Endometrium (tissue), 2 donors: Measurements from ENCODE around the gene CHST11.

ENCODE experiments used
- FAIRE-seq: peaks from 2 replicates; lab custom pipeline; 2012; peaks lifted over from hg19 to GRCh38; lab: Jason Lieb, UNC
- donor health status: control.
- donor health status: control.

Gene CHST11

DNA sequence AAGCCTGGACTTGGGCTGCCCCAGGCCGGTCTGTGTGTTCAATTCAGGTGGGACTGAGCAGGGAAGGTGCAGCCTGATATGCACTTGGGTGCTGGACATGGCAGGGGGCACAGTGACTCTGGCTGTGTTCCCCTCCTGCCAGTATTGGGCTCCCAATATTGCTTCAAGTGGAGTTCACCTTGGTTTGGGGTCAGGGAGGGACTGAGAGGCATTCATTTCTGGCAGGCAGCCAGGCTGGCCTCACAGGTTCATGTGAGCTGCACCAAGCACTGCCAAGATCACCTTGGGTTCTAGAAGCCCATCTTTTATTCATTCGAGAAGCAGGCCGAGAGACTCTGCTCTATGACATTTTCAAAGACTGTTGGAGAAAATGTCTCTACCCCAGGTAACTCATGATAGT lies 245.0 kb downstream of the CHST11 start:
- no peak for FAIRE-seq

GRCh38 chr12:104702565-104703139 lies 245.9 kb downstream of the CHST11 start:
- no peak for FAIRE-seq

- FAIRE-seq: no peak
These were observed 246.6 kb downstream of the CHST11 start for GRCh38 chr12:104703372-104703771.

GRCh38 chr12:104704224-104704779 lies 247.6 kb downstream of the CHST11 start:
- no peak for FAIRE-seq

- FAIRE-seq: no peak
These were observed 250.4 kb downstream of the CHST11 start for GRCh38 chr12:104707194-104707593.

DNA sequence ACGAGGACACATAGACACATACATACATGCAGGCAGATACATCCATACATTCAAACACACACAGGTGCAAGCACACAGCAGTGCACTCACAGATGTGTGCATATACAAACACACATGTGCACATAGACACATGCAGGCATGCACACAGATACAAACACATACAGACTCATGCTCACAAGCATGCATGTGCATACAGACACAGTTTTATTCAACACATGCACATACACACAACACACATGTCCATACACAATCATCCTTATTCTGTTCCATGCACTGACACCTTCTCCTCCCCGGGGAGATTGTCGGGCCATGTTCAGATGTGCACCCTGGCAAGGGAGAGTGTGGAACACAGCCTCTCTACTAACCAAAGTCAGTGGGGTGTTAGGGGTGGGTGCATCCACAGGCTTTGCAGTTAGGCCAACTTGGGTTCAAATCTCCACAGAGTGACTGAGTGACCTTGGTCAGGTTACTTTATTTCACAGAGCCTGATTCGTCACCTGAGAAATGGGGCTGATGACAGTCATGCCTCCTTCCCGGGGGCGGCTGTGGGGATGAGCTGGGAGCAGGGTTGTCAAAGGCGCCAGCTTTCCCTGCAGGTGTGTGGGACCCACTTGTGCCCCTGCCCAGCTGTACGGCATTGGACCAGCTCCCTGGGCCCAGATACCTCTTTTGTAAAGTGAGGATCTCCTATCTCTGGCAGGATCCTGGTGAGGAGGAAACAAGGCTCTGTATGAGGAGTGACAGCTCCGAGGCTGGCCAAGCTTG lies 251.2 kb downstream of the CHST11 start:
- no peak for FAIRE-seq

DNA sequence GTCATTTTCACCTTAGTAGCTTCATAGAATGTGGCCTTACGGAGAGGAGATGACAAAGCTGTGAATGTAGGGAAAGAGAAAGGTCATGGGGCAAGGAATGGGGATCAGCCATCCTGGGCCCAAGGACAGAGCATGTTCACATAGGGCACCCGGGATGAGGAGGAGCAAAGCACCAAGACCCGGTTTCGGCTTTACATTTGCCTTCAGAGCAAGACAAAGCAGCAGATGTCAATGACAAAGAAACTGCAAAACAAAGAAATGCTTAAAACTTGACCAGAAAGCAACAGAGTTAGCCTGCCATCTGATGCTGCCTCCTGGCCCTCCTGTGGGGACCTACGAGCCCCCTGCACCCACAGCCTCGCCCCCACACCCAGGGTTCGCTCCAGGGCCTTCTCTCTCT lies 252.1 kb downstream of the CHST11 start:
- FAIRE-seq: no peak

- FAIRE-seq: no peak
These were observed 253.1 kb downstream of the CHST11 start for GRCh38 chr12:104709692-104710435.

DNA sequence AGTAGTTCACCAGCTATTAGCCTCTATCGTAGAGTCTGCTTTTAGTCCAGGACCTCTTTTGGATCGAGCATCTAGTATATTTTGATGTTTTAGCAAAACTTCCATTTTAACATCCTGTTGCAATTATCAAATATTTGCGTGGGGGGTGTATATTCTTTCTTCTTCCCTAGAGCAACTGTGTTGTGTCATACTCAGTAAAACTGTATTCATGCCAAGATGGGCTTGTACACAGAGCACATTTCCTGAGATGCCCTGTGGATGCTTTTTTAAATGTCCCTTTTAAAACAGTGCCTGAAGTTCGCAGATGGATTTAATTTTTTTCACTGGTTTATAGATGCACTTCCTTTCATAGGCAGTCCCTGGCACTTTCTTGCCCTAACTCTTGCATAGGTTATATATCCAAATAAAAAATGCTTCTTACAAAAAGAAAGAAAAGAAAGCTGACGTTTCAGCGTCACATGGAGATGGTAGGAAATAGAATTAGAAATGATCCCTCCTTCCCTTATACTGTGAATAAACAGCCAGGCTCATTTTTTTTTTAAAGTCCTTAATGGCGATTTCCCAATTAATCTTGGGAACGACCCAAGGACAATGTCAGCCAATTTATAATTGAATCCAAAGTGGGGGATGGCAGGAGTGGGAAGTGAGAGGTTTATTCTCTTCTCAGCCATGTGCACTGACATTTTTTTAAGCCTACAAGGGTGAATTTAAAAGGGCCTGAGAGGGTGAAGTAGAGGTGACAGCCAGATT lies 254.4 kb downstream of the CHST11 start:
- peak; percentile 94 for FAIRE-seq

GRCh38 chr12:104712477-104712876 lies 255.7 kb downstream of the CHST11 start:
- FAIRE-seq: no peak

GRCh38 chr12:104712968-104713367 lies 256.2 kb downstream of the CHST11 start:
- no peak for FAIRE-seq

- no peak for FAIRE-seq
These were observed 256.7 kb downstream of the CHST11 start for GRCh38 chr12:104713444-104713843.

- FAIRE-seq: no peak
These were observed 257.6 kb downstream of the CHST11 start for GRCh38 chr12:104714369-104714768.

- no peak for FAIRE-seq
These were observed 259.4 kb downstream of the CHST11 start for GRCh38 chr12:104716172-104716571.

DNA sequence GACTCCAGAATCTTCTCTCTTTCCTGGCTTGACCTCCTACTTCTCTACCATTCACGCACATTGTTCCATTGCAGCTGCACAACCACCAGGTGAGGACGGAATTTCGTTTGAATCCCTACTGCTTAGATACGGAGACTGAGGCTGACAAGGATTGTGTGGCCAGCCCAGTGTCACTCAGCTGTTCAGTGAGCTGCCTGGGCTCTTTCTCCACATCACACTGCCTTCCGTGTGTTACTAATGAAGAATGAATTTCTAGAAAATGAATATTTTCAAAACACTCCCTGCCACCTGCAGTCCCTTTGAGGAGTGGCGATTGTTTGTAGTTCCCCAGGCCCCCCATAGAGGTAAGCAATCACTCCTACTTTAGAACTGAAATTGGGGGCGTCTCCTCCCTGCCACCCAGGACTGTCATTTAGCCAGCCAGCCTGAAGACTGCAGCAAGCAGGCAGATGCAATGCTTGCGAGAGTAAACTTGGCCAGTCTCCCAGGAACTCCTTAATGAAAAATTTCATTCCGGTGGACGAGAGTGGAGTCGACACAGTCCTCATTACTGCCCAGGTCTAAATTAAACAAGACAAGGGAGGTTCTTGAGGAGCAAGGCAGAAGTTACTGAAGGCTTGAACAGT lies 261.7 kb downstream of the CHST11 start:
- no peak for FAIRE-seq

DNA sequence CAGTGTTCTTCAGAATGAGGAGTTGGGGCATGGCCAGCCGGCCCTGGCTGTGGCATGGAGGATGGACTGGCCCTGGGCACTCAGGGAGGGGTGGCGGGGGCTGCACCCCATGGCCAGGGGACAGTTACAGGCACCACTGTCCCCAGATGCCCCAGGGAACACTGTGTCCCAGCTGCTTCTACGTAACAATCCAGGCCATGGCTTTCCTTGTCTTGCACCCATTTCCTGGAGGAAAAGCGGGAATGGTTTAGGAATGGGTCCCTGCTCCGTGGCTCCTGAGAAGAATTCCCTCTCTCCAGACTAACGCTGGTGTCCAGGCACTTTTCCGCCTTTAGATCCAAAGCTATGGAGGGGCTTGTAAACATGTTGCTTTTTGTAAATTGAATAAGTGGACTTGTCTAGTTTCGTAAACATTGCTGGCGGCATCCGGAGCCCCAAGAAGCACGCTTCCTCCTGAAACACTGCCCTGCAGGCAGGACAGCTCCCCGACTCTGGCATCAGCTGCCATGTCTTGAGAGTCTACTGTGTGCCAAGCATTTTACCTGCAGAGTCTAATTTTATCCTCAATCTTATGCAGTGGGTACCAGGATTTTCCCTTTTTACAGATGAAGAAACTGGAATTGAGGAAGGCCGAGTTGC lies 263.1 kb downstream of the CHST11 start:
- no peak for FAIRE-seq

- FAIRE-seq: no peak
These were observed 263.7 kb downstream of the CHST11 start for GRCh38 chr12:104720339-104721038.

DNA sequence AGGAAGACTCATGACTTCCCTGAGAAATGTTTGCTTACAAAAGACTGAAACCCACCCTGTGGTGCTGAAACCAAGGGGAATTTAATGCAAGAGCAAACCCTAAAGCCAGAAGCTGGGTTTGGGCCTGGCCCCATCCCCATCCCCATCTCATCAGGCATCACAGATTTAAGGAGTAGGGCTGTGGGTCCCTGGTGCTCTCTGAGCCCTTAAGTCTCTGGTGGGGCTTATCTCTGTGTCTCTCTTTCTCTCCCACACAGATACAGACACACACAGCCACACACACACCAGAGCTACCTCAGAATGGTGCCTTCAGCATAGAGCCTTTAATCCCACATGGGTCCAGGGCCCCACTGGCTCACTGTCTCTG lies 264.3 kb downstream of the CHST11 start:
- no peak for FAIRE-seq

DNA sequence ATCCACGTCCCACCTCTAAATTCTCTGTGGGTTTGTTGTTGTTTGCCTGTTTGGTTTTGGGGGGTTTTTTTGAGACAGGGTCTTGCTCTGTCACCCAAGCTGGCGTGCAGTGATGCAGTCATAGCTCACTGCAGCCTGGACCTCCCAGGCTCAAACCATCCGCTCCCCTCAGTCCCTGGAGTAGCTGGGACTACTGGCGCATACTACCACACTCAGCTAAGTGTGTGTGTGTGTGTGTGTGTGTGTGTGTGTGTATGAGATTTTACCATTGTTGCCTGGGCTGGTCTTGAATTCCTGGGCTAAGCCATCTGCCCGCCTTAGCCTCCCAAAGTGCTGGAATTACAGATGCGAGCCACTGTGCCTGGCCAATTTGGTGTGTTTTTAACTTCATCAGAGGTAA lies 265.2 kb downstream of the CHST11 start:
- FAIRE-seq: no peak
